HL-60/S4 (cell line): Measurements from ENCODE around the gene DOLK.

Experiments
- in situ Hi-C: fragments of 300-500 bp; cut with MboI; formaldehyde crosslinking; loops from 2 replicates; pipeline ENCODE4 v1.14.3; 2022; ENCODE audit warnings: low sequenced_read_pairs

DOLK gene

GRCh38 chr9:128910906-128911305 lies 36.5 kb downstream of the DOLK start:
- in situ Hi-C loops, result no loop called here

GRCh38 chr9:128909859-128910258 lies 37.5 kb downstream of the DOLK start:
- in situ Hi-C loops, result no loop called here

- in situ Hi-C loops, result no loop called here
These were observed 39.0 kb downstream of the DOLK start for GRCh38 chr9:128908372-128908771.

GRCh38 chr9:128906741-128907140 lies 40.7 kb downstream of the DOLK start:
- in situ Hi-C loops, result no loop called here

- in situ Hi-C loops, result no loop called here
These were observed 41.4 kb downstream of the DOLK start for GRCh38 chr9:128905964-128906363.

GRCh38 chr9:128903871-128904620 lies 43.4 kb downstream of the DOLK start:
- in situ Hi-C loops, result no loop called here

GRCh38 chr9:128903079-128903461 lies 44.3 kb downstream of the DOLK start:
- in situ Hi-C loops, result no loop called here

- in situ Hi-C loops, result no loop called here
These were observed 44.9 kb downstream of the DOLK start for GRCh38 chr9:128902351-128903078.

- in situ Hi-C loops, result no loop called here
These were observed 45.6 kb downstream of the DOLK start for GRCh38 chr9:128901822-128902221.

GRCh38 chr9:128901379-128901778 lies 46.0 kb downstream of the DOLK start:
- in situ Hi-C loops, result no loop called here

- in situ Hi-C loops, result no loop called here
These were observed 47.7 kb downstream of the DOLK start for GRCh38 chr9:128899566-128900322.

GRCh38 chr9:128898845-128899565 lies 48.4 kb downstream of the DOLK start:
- in situ Hi-C loops, result no loop called here

- in situ Hi-C loops, result no loop called here
These were observed 49.0 kb downstream of the DOLK start for GRCh38 chr9:128898382-128898781.

- in situ Hi-C loops, result no loop called here
These were observed 51.8 kb downstream of the DOLK start for GRCh38 chr9:128895556-128895955.
